ENCODE measurements around the gene FAM184A. TPM values are rescaled to one million over a fixed set of nuclear protein-coding genes. Genes with fewer than 3 reads are reported as not detected.

The FAM184A gene
- total RNA-seq, 2 experiments from 2014 or later: 3.7 to 6.0 TPM

- Mint-ChIP-seq H3K36me3 (peaks cover 52% of the 10 kb centered on the region), H3K27ac (no peak overlapping the region)
- CTCF ChIA-PET: no interaction called here
These were observed 163.9 kb downstream of the FAM184A start for GRCh38 chr6:118914598-118914997.

GRCh38 chr6:118913161-118913560 lies 165.3 kb downstream of the FAM184A start:
- Mint-ChIP-seq H3K36me3 (peaks cover 54% of the 10 kb centered on the region), H3K4me3 (no peak overlapping the region), H3K9me3 (ENCODE audit: low read depth) (no peaks in the 10 kb centered on the region), H3K27me3 (no peaks in the 10 kb centered on the region), H3K27ac (no peak overlapping the region), H3K4me1 (no peaks in the 10 kb centered on the region)
- ATAC-seq (no peak), DNase-seq (no peak)
- CTCF ChIA-PET: interaction anchor here (0.9 to 1.7 kb wide), 3 partner anchors 16 to 113 kb away, joined by 3 to 4 read pairs (median 3); no protein-coding TSS in a partner anchor

More at GRCh38 chr6:118914598-118914997, 163.9 kb downstream of the FAM184A start:
- H3K4me1 Mint-ChIP-seq: no peaks in the 10 kb centered on the region
- H3K4me3 Mint-ChIP-seq: no peak overlapping the region
- H3K27me3 Mint-ChIP-seq: no peaks in the 10 kb centered on the region
- no peaks in the 10 kb centered on the region for H3K9me3 Mint-ChIP-seq (ENCODE audit: low read depth)
- DNase-seq (no peak), ATAC-seq (no peak)

GRCh38 chr6:118912646-118913045 lies 165.8 kb downstream of the FAM184A start:
- no peaks in the 10 kb centered on the region for H3K9me3 Mint-ChIP-seq (ENCODE audit: low read depth)
- CTCF ChIA-PET: interaction anchor here (0.9 to 1.7 kb wide), 3 partner anchors 15 to 112 kb away, joined by 3 to 4 read pairs (median 3); no protein-coding TSS in a partner anchor
- ATAC-seq: no peak
- H3K27ac Mint-ChIP-seq: no peak overlapping the region
- H3K4me3 Mint-ChIP-seq: no peak overlapping the region
- no peaks in the 10 kb centered on the region for H3K4me1 Mint-ChIP-seq
- no peak for DNase-seq
- H3K27me3 Mint-ChIP-seq: no peaks in the 10 kb centered on the region
- peaks cover 59% of the 10 kb centered on the region for H3K36me3 Mint-ChIP-seq

Small RNA genes within 50 kb of the gene (microRNA-seq; reads per million reads assigned to microRNA genes)
- 3.0 reads per million for gene MIR548B

Other genes starting within 250 kb of the FAM184A start
- 10 to 100 TPM; 56.4 to 65.7 TPM for gene ASF1A, start 184.5 kb downstream of the FAM184A start, total RNA-seq
- 10 to 100 TPM; 19.7 to 25.5 TPM for gene MCM9, start 143.5 kb downstream of the FAM184A start, total RNA-seq